GM18498 (cell line): ENCODE measurements around the gene OGFOD3.

Experiments
- ATAC-seq: cut with Tn5 transposase; IDR thresholded peaks from one replicate; pipeline ENCODE4 v1.9.1; 2021; ENCODE audit warnings: mild to moderate bottlenecking, moderate library complexity; ENCODE audit not compliant: unreplicated experiment

Gene OGFOD3

GRCh38 chr17:82447876-82448275 lies 29.5 kb upstream of the OGFOD3 start:
- ATAC-seq = no peak

- no peak for ATAC-seq
These were observed 28.3 kb upstream of the OGFOD3 start for GRCh38 chr17:82446649-82447048.

- no peak for ATAC-seq
These were observed 27.7 kb upstream of the OGFOD3 start for GRCh38 chr17:82446124-82446523.

- no peak for ATAC-seq
These were observed 27.2 kb upstream of the OGFOD3 start for GRCh38 chr17:82445542-82445941.

- ATAC-seq = no peak
These were observed 26.6 kb upstream of the OGFOD3 start for GRCh38 chr17:82444941-82445521.

- ATAC-seq = no peak
These were observed 26.0 kb upstream of the OGFOD3 start for GRCh38 chr17:82444284-82444893.

- ATAC-seq = no peak
These were observed 25.3 kb upstream of the OGFOD3 start for GRCh38 chr17:82443465-82444283.

- ATAC-seq = no peak
These were observed 24.5 kb upstream of the OGFOD3 start for GRCh38 chr17:82442643-82443464.

- no peak for ATAC-seq
These were observed 23.5 kb upstream of the OGFOD3 start for GRCh38 chr17:82441691-82442487.

GRCh38 chr17:82440991-82441627 lies 22.7 kb upstream of the OGFOD3 start:
- ATAC-seq = no peak

GRCh38 chr17:82440469-82440981 lies 22.1 kb upstream of the OGFOD3 start:
- ATAC-seq = no peak

GRCh38 chr17:82439829-82440365 lies 21.5 kb upstream of the OGFOD3 start:
- no peak for ATAC-seq

GRCh38 chr17:82439194-82439828 lies 20.9 kb upstream of the OGFOD3 start:
- ATAC-seq = no peak

- ATAC-seq = no peak
These were observed 20.2 kb upstream of the OGFOD3 start for GRCh38 chr17:82438401-82439193.

GRCh38 chr17:82437325-82437668 lies 18.9 kb upstream of the OGFOD3 start:
- no peak for ATAC-seq

GRCh38 chr17:82436601-82437324 lies 18.4 kb upstream of the OGFOD3 start:
- ATAC-seq = no peak
